HS-5 (cell line): Measurements from ENCODE around the gene JMJD1C.
"Not testable (repeated sequence)": the region's sequence is repeated elsewhere in the genome, so short reads cannot be mapped to it uniquely, and the experiment has no call there.

Source experiments
- DNase-seq: peaks from one replicate; pipeline ENCODE4 v3.0.0-alpha.2; 2012; ENCODE audit warnings: low read depth

JMJD1C gene

DNA sequence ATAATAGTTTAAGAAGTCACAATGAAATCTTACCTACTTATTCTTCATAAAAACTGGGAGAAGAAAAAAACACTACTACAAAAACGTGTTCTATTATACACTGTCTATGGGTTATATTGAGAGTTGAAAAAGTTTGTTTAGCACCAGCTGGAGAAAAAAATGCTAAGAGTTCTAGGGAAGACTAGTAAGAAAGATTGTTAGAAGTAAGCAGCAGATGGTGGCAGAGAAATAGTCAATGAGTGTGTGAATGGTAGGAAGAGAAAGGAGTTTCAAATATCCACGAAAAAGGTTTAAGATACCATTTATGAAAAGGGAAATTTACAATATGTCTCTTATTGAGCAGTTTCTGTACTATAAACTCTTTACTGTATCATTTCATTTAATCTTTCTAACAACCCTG is 208.0 kb downstream of the JMJD1C start:
- DNase-seq, result no peak

DNA sequence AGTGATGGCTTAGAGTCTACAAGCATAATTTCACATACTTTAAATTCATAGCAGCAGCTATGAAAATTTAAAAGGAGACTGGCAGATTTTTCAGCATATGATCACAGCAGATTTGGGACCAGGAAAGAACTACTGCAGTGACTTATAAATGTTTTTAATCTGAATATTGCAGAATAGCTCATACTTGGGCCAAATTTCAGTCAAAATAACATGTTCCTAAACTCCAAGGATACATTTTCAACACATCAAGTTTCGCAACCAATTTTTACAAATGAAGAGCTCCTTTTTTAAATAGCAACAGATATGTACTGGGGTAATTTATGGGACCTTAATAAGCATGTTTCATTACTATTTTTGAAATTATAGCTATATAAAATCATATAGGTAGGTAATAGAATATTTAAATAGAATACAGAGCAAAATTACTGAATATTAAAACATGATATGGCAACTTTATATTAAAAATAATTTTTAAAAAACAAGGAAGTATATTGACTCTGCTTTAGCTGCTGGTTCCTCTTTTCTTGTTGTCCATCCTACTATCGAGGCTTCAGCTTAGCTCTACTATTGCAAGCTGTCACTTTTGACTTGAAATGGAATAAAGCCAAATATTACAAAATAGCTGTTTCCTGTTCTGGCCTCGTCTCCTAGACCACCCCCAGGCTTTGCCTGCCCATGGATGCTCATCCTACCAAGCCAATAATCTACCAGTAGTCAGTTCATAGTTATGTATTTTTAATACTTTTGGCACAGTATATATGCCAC is 209.6 kb downstream of the JMJD1C start:
- DNase-seq, result no peak

GRCh38 chr10:63255316-63255715 is 210.5 kb downstream of the JMJD1C start:
- no peak for DNase-seq

GRCh38 chr10:63253040-63253439 is 212.7 kb downstream of the JMJD1C start:
- DNase-seq, result no peak

- DNase-seq, result no peak
These were observed 213.5 kb downstream of the JMJD1C start for GRCh38 chr10:63252095-63252762.

- DNase-seq, result no peak
These were observed 215.7 kb downstream of the JMJD1C start for GRCh38 chr10:63250032-63250431.

GRCh38 chr10:63247771-63248170 is 218.0 kb downstream of the JMJD1C start:
- no peak for DNase-seq

GRCh38 chr10:63246356-63246755 is 219.4 kb downstream of the JMJD1C start:
- no peak for DNase-seq

GRCh38 chr10:63241841-63242281 is 223.9 kb downstream of the JMJD1C start:
- no peak for DNase-seq

DNA sequence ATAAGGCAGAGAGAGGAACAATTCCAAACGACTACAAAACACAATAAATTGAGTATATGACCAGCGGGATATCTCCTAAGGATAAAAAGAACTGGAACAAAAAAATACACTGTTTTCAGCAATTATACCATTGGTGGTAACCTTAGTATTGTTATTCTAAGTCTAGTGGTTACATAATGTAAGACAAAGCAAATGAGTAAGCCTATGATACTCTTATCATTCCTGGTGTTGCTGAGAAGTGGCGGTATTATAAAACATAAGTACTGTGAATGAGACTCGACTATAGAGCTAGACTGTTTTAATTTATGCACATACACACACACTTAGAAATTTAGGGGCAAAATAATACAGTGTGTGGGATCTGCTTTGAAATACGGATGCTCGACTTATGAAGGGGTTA is 225.0 kb downstream of the JMJD1C start:
- no peak for DNase-seq

DNA sequence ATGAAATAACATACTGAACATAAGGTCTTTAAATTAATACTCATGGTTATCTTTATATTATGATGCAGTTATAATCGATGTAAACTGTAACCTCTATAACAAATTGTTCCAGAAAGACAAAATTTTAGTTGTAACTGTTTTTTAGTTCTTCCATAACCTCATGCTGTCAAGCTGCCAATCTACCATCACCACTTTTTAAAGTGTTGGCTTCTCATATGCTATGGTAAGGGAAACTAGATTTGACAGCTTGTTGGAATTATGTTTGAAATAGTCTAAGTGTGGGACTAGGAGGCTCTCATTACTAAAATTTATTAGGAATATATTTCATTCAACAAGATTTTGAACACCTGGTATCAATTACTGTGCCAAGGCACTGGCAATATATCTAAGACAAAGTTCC is 227.3 kb downstream of the JMJD1C start:
- no peak for DNase-seq

DNA sequence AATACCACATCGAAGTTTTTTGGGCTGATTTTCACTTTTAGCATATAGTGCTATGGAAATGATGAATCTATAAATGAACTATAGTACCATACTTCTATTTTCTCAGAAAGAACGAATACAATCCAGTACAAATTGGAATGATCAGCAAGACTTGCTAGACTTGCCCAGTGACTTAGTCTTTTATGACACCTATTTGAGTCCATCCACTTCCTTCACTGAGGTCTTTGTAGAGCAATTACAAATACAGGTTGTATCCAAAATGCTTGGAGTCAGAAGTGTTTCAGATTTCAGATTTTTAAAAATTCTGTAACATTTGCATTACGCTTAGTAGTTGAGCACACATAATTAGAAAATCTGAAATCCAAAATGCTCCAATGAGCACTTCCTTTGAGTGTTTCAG is 228.4 kb downstream of the JMJD1C start:
- DNase-seq, result no peak

DNA sequence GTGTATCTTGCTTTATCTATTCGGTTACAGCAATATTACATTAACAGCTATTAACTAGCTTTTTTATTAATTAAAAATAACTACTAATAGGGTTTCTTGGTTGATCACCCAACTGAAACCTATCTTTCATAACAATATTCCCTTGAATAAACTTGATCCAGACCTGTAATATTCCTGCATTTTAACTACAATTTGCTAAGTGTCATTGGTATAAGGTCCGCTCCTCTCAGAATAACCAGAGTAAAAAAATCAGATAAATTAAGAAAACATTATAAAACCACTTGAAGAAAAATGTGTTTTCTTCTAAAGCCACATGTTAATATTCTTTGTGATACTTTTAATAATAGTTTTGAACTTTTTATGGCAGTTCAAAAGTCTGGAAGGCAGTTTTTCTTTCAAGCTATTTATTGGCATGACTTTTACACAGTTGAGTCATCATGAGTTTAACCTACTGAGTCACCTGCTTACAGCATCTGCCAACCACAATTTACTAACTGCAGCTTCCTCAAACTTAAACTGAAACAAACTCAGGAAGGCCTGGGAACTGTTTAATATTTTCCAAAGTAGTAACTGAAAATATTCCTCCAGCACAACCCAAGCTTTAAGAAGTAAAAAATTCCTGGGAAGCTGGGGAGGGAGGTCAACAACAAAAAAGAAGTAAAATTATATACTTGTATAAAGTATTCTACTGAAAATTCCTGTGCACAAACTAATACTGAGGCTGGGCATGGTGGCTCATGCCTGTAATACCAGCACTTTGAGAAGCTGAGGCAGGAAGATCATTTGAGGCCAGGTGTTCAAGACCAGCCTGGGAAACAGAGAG is 229.5 kb downstream of the JMJD1C start:
- peak; percentile 85 for DNase-seq

- not testable (repeated sequence) for DNase-seq
These were observed 230.6 kb downstream of the JMJD1C start for GRCh38 chr10:63235136-63235535.

- no peak for DNase-seq
These were observed 236.6 kb downstream of the JMJD1C start for GRCh38 chr10:63229161-63229560.

DNA sequence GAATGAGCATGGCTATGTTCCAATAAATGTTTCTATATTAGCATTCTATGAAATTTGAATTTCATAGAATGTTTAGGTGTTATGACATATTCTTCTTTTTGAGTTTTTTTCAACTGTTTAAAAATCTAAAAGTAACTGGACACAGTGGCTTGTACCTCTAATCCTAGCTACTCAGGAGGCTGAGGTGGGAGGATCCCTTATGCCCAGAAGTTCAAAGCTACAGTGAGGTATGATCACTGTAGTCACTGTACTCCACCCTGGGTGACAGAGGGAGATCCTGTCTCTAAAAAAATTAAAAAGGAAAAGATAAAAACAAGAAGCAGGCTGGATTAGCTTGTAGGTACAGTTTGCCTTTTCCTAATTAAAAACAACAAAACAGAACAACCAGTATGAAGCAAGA is 237.5 kb downstream of the JMJD1C start:
- DNase-seq, result no peak

DNA sequence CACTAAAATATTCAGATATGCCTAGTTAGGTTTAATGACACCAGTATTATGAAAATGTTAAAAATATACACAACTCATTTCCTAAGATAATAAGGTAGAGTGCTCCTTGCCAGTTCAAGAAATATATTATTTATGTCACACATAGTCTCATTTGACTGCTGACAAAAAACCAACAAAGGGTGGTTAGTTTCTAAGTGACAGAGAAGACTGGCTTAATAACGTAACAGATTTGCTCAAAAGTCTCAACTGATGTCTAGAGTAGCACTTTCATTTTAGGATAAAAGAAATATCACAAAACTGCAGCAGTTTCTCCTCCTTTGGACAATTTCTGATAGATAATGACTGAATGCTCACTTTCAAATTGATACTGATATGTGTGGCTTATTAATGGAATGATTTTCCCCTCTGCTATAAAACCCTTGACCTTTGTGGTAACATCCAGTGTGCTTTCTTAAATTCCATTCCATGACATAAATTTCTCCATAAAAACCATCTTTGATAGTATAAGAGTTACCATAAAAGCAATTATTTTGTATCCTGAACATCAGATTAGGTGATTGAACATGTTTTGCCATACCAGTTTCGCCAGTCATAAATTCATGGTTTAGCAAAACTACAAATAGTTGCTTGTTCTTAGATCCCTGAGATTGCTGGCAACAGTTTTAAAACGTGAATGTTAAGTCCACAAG is 238.4 kb downstream of the JMJD1C start:
- DNase-seq, result no peak

DNA sequence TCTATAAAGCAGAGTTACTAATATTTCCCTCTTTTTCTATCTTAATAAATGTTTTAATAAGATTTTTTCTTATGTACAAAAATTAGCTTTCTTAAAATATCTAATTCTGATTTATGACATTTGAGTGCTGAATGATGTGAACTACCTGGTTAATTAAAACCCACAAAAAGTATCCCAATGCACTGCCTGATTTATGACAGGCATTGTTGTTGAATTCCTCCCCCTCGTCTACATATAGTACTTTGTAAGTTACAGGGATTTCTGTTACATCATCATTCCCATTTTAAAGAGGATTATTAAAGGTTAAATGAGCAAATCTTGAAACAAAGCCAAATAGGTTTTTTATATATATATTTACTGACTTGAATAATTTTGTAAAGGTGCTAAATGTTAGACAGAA is 241.5 kb downstream of the JMJD1C start:
- DNase-seq, result no peak

DNA sequence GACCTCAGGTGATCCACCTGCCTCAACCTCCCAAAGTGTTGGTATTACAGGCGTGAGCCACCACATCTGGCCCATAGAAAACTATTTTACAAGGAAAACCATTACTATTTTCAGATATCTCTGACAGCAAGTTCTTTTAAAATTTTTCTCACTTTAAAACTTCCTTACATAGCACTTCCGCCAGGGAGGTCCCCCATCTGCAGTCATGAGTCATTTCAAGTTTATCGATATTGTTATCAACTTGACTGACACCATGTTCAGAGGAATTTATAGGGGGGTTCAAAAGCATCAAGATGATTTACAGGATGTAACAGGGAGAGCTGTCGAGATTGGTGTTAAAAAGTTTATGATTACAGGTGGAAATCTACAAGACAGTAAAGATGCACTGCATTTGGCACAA is 243.8 kb downstream of the JMJD1C start:
- DNase-seq, result no peak

- DNase-seq, result no peak
These were observed 246.0 kb downstream of the JMJD1C start for GRCh38 chr10:63219749-63220148.

- DNase-seq, result no peak
These were observed 248.6 kb downstream of the JMJD1C start for GRCh38 chr10:63217120-63217605.

GRCh38 chr10:63214571-63214970 is 251.2 kb downstream of the JMJD1C start:
- no peak for DNase-seq
